ENCODE measurements around the gene CRISP3.
"Not testable (repeated sequence)": the region's sequence is repeated elsewhere in the genome, so short reads cannot be mapped to it uniquely, and the experiment has no call there.

CRISP3 gene, protein sequence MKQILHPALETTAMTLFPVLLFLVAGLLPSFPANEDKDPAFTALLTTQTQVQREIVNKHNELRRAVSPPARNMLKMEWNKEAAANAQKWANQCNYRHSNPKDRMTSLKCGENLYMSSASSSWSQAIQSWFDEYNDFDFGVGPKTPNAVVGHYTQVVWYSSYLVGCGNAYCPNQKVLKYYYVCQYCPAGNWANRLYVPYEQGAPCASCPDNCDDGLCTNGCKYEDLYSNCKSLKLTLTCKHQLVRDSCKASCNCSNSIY

DNA sequence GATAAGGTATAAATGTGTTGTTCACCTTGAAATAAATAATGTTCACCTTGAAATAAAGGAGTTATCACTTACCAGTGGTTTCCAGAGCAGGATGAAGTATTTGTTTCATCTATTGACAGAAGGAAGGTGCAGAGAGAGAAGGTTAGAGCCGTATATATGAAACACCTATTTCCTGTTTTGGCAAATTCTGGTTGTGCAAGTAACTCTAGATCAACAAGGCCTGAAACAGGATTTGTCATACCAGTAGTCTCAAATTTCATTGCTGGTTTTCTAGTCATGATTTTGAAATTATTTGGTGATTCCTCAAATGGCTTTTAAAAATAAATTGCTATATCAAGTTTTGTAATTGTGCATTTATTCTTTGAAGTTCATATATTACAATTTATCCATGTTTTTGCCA lies at the start of gene CRISP3:
TSS of gene CRISP3 (minus strand) at position 130 of the 400 bp plus-strand sequence. CDS start at position 109, 21 bp downstream.
- no peak for DNase-seq (ENCODE audit: low read depth in 2 of 2)

DNA sequence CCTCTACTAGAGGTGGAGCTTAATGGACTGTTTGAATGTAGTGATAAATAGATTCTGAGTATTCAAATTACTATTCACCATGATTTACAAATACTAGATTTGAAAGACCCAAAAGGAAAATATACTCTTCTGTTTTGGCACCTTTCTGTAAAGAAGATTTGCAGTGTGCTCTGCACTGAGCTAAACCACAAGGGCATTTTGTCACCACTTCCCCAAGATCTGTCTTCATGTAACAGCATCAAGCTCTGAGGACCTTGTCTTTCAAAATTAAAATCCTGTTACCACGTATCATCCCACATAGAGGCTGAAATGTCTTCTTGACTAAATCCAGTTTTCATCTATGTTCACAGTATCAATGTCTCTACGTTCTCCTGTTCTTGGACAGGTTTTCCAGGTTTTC lies 46.2 kb upstream of the CRISP3 start:
- no peak for DNase-seq (ENCODE audit: low read depth in 2 of 2)

GRCh38 chr6:49787176-49787575 lies 43.0 kb upstream of the CRISP3 start, which contains the start of gene PGK2:
TSS of gene PGK2 (minus strand) at chr6:49787285. CDS start at chr6:49787187, 98 bp downstream.
- DNase-seq (ENCODE audit: low read depth in 2 of 2) = no peak

DNA sequence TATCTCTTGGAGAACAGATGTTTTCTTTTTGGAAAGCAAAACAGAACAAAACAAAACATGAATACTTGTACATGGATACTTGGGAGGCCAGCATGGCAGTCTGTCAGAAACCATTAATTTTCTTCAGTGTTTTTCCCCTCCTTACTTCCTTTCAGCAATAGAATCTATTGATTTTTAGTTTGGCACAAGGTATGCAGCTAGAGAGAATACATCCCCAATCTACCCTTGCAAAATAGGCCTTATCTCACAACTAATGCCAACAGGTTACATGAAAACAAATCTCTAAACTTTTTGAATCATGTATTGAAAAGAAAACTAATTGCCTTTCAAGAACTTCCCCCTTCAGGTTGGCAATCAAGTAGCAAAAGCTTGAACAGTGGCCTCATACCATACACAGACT lies 40.1 kb upstream of the CRISP3 start:
- DNase-seq (ENCODE audit: low read depth in 2 of 2) = no peak

DNA sequence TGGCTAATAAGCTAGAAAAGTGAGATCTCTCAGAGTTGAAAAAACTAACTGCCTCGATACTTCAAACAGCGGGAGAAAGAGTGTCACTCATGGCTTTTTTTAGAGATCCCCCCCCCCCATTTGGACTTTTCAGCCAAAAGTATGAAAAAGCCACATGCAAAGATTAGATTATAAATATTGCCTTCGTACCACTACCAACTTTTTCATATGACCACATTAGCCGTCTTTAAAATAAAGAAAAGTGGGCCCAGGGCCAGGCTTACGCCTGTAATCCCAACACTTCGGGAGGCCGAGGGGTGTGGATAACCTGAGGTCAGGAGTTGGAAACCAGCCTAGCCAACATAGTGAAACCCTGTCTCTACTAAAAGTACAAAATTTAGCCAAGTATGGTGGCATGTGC lies 38.5 kb upstream of the CRISP3 start:
- DNase-seq (ENCODE audit: low read depth in 2 of 2) = no peak

GRCh38 chr6:49782293-49782692 lies 38.1 kb upstream of the CRISP3 start:
- DNase-seq (ENCODE audit: low read depth in 2 of 2) = no peak

- DNase-seq (ENCODE audit: low read depth in 2 of 2) = no peak
Measured at GRCh38 chr6:49776444-49776843, 32.3 kb upstream of the CRISP3 start.

- no peak for DNase-seq (ENCODE audit: low read depth in 2 of 2)
Measured at GRCh38 chr6:49775043-49775442, 30.9 kb upstream of the CRISP3 start.

- DNase-seq (ENCODE audit: low read depth in 2 of 2) = no peak
Measured at GRCh38 chr6:49772285-49772684, 28.1 kb upstream of the CRISP3 start.

DNA sequence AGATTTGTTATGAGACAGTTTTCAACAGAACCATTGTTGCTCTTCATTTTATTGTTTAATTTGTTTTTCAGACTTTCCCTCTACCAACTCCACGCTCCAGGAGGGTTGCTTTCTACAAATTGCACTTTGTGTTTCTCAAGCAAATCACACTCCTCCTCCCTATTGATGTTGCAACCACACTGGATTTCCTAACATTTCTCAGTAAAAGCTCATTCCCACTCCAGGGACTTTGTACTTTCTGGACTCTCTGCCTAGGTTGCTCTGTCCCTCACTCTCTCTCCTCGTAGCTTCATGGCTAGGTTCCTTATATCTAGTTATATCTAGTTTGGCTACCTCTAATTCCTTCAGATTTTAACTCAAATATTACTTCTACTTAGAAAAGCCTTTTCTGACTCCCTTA lies 22.6 kb upstream of the CRISP3 start:
- DNase-seq (ENCODE audit: low read depth in 2 of 2) = no peak

DNA sequence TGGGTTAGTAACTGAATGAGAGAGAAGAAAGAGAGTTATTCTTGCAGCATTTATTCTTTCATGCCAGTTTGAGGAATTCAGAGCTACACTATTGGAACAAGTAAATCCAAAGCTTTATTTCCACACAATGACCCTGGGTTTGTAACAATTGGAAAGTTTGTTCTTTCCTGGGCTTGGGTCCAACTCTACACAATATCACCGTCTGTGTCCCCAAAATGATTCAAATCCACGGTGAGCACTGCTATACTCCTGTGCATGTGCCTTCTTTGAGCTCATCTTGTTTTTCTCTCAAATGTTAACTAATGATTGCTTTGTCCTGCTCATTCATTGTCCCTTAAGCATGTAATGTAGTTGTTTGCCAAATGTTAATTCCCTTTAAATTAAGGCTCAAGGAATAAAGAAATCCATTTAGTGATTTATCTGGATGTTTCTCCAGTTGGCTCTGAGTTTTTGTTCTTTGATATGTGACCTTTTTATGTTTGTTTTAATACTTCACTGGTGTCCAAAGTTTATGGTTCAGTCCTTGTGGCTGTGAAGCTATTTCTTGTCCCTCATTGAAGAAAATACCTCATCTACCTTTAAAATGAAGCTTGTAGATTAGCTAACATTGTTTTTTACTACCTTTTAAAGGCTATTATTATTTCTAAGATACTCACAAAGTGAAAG lies 20.5 kb upstream of the CRISP3 start:
- no peak for DNase-seq (ENCODE audit: low read depth in 2 of 2)

GRCh38 chr6:49743429-49743828 lies 759 bp downstream of the CRISP3 start:
- DNase-seq (ENCODE audit: low read depth in 2 of 2) = no peak

- DNase-seq (ENCODE audit: low read depth in 2 of 2) = no peak
Measured at GRCh38 chr6:49739423-49739822, 4.8 kb downstream of the CRISP3 start.

GRCh38 chr6:49736017-49736508 lies 8.1 kb downstream of the CRISP3 start:
- no peak for DNase-seq (ENCODE audit: low read depth in 2 of 2)

- no peak for DNase-seq (ENCODE audit: low read depth in 2 of 2)
Measured at GRCh38 chr6:49733680-49734079, 10.5 kb downstream of the CRISP3 start.

GRCh38 chr6:49732781-49733180 lies 11.4 kb downstream of the CRISP3 start:
- DNase-seq (ENCODE audit: low read depth in 2 of 2) = no peak

GRCh38 chr6:49730251-49730650 lies 13.9 kb downstream of the CRISP3 start:
- no peak for DNase-seq (ENCODE audit: low read depth in 2 of 2)

DNA sequence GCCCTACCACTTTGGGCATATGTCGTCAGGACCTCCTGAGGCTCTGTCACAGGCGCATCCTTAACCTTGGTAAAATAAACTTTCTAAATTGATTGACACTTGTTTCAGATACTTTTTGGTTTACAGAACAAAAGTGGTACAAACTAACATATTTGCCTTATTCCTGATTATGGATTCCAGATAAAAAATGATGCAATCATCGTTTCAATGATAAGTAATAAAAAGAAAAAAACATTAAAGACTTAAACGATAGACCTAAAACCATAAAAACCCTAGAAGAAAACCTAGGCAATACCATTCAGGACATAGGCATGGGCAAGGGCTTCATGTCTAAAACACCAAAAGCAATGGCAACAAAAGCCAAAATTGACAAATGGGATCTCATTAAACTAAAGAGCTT lies 20.3 kb downstream of the CRISP3 start:
- DNase-seq (ENCODE audit: low read depth in 2 of 2) = not testable (repeated sequence)

DNA sequence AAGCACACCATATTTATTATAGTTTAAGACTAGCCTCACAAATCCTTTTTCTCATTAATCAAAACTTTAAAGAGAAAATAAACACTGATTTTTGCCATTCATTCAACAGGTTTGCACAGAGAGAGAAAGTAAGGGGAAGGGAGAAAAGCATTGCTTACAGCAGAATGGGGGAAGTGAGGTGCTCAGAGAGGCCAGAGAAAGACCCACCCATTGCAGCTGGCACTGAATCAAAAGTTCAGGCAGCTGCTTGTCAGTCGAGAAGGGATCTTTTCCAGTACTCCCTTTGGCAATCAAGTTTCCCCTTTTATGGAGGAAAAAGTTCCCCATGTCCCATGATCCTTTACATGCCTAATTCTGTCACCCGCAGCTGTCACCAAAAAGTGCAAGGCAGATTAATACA lies 22.9 kb downstream of the CRISP3 start:
- DNase-seq (ENCODE audit: low read depth in 2 of 2) = no peak

DNA sequence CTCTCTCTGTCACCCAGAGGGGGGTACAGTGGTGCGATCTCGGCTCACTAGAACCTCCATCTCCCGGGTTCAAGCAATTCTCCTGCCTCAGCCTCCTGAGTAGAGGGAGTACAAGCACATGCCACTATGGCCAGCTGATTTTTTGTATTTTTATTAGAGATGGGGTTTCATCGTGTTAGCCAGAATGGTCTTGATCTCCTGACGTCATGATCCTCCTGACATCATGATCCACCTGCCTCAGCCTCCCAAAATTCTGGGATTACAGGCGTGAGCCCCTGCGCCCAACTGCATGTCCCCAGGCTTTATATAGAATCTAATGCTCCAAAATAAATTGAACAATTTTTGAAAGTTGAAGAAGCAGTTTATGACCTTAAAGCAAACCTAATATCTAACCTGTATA lies 23.8 kb downstream of the CRISP3 start:
- no peak for DNase-seq (ENCODE audit: low read depth in 2 of 2)

- no peak for DNase-seq (ENCODE audit: low read depth in 2 of 2)
Measured at GRCh38 chr6:49713346-49713745, 30.8 kb downstream of the CRISP3 start, which contains the start of gene CRISP2. TSS of gene CRISP2 (minus strand) at chr6:49713543. CDS start at chr6:49709196, 4,347 bp downstream.

DNA sequence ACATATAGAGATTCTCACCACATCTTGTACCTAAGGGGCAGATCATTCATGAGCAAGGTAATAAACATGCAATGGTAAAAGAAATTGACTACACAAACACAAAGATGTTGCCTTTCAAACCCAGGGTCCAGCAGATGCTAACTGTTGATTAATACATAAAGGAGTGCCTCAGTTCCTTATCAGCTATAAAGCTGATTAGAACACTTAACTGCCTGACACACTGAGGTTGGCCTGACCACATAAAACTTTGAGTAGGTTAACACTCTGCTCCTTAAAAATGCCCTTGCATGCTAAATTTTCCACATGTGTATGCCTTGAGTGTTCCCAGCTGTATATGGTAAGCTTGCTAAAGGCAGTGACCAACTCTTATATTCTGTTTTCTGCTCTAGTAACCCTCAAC lies 45.7 kb downstream of the CRISP3 start:
- no peak for DNase-seq (ENCODE audit: low read depth in 2 of 2)

- no peak for DNase-seq (ENCODE audit: low read depth in 2 of 2)
Measured at GRCh38 chr6:49693512-49693911, 50.7 kb downstream of the CRISP3 start.

All from stimulated activated CD8-positive, alpha-beta memory T cell treated with anti-CD3 and anti-CD28 coated beads, Interleukin-7, amount 100 ng/mL, for 4 hours (primary cell).